ENCODE measurements around the gene IFIT5.

The IFIT5 gene

GRCh38 chr10:89466599-89467035, 52.2 kb downstream of the IFIT5 start:
- peak; percentile 40 for TF ChIP-seq CTCF (IDR thresholded peaks at IDR 0.05; ENCODE audit: control extremely low read depth, extremely low read depth, low read depth, missing control alignments)
- CTCF ChIA-PET: interaction anchor here (1.2 to 1.7 kb wide), 2 partner anchors 14 to 21 kb away, joined by 4 to 7 read pairs; no protein-coding TSS in a partner anchor
- DNase-seq (ENCODE audit: extremely low spot score): no peak
- POLR2A ChIA-PET: no interaction called here

- CTCF ChIA-PET: no interaction called here
- no peak for DNase-seq (ENCODE audit: extremely low spot score)
- POLR2A ChIA-PET: no interaction called here
- TF ChIP-seq CTCF (IDR thresholded peaks at IDR 0.05; ENCODE audit: control extremely low read depth, extremely low read depth, low read depth, missing control alignments): no peak
These were observed 54.0 kb downstream of the IFIT5 start for GRCh38 chr10:89468191-89468965.

- DNase-seq (ENCODE audit: extremely low spot score): no peak
- POLR2A ChIA-PET: no interaction called here
- CTCF ChIA-PET: no interaction called here
These were observed 55.1 kb downstream of the IFIT5 start for GRCh38 chr10:89469517-89469916.

More at GRCh38 chr10:89469517-89469916, 55.1 kb downstream of the IFIT5 start:
- no peak for TF ChIP-seq CTCF (IDR thresholded peaks at IDR 0.05; ENCODE audit: control extremely low read depth, extremely low read depth, low read depth, missing control alignments)
